Pons (tissue), 1 donor: ENCODE measurements around the gene UBE2E3.
"Not testable (repeated sequence)": the region's sequence is repeated elsewhere in the genome, so short reads cannot be mapped to it uniquely, and the experiment has no call there.

Experiments
- DNase-seq: peaks from one replicate; pipeline ENCODE4 v3.0.0-alpha.2; 2016; ENCODE audit warnings: low spot score

Gene UBE2E3

DNA sequence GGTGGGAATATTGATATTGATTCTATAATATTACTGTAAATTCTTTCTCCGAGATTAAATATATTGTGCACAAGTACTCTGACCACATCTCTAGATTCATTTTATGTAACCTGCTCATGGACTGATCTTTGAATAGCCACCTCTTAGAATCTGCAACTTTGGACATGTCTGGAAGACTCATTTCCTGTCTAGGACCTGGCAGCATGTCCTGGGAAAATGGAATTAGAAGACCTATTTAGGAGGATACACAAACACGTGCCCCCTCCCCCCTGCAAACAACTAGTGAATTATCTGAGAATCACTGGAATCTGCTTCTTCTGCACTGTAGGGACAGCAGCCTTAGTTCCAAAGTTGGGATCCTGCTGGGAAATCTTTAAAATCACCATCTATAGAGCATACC is 94.1 kb downstream of the UBE2E3 start:
- DNase-seq: no peak

DNA sequence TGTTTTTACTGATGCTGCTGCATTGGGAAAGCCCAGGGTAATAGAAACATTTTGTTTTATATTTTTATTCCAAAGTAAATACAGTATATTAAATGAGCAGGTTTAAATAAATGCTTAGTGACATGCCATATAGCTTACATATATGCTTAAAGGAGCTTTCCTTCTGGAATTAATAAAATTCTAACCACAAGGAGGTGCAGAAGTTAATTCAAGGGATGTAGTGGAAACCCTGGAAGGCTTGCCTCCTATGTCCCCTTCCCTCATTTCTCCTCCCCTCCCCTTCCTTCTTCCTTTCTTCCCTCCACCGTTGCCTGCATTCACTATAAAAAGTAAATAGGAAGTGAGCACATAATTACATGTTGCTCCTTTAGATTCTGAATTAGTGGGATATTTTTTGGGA is 96.3 kb downstream of the UBE2E3 start:
- no peak for DNase-seq

DNA sequence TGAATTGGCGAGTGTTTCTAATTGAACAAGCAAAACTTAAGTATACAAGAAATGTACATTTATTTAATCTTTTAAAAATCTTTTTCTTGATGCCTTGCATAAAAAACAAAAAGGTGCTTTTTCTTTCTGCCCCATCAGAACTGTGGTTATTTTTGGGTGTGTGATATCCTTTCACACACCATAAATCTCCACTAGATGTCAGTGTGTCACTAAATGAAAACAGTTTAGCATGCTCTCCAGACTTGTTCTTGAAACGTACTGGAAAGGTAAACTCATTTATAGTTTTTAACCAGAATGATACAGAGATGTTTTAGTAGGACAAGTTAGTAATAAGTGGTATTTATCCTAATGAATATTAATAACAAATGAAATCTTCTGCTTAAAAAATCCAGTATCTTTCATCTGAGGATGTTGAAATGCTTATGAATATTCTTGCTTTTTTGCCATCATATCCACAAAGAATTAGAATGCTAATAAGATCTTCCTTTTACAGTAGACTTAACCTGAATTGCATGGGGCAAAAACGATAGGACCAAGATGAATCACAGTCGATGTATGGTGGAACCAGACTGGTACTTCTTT is 96.8 kb downstream of the UBE2E3 start:
- peak; percentile 75 for DNase-seq

DNA sequence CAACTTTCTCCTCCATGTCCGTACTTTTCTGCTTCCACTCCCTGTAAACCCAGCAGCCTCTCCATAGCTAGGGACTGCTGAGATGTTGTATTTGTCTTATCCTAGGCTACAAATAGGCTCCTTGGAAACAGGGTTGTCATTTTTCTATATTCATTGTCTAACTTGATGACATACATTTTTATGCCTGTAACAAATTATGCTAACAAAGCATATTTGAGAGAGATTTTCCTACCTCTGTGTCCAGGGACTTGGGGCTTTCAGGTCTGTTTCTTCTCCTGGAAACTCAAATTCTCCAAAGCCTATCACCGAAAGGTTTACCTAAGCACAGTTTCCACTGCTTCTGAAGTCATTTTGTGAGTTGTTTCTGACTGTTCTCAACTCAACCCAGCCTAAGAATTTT is 102.7 kb downstream of the UBE2E3 start:
- DNase-seq: no peak

DNA sequence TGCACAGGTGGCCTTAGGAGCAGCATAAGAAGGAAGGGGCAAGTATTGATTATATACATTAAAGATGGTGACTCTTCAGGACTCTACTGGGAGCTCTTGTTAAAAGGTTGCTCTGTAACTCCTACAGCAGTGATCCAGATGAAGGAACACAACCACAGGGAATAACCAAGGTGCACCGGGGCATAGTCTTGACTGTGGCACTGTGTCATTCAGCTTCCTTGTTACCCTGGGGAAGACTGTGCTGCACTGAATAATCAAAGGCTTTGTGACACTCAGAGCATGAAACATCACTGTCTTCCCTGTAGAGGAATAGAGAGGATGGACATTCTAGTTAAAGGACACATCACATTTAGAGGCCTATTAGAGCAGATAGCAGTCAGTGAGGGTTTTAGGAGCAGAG is 105.3 kb downstream of the UBE2E3 start:
- no peak for DNase-seq

DNA sequence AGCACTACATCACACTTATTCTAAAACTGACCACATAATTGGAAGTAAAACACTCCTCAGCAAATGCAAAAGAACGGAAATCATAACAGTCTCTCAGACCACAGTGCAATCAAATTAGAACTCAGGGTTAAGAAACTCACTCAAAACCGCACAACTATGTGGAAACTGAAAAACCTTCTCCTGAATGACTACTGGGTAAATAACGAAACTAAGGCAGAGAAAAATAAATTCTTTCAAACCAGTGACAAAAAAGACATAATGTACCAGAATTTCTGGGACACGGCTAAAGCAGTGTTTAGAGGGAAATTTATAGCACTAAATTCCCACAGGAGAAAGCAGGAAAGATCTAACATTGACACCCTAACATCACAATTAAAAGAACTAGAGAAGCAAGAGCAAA is 111.5 kb downstream of the UBE2E3 start:
- DNase-seq: not testable (repeated sequence)

DNA sequence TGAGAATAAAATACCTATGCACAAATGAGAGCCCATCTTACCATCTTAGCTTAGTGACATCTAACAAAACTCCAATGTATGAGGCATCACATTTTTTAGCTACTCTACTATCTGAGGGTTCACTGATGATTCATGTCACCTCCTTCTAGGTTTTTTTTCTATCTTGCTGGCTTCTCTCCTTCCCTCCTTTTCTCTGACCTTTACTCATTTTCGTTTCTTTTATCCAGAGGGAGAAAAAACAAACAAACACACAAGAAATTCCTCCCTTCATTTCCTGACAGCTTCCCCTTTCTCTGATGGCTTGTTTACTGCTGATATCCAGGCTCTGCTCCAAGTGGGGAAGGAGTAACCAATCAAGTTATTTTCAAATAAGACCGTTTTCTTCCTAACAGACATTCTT is 115.1 kb downstream of the UBE2E3 start:
- DNase-seq: no peak

DNA sequence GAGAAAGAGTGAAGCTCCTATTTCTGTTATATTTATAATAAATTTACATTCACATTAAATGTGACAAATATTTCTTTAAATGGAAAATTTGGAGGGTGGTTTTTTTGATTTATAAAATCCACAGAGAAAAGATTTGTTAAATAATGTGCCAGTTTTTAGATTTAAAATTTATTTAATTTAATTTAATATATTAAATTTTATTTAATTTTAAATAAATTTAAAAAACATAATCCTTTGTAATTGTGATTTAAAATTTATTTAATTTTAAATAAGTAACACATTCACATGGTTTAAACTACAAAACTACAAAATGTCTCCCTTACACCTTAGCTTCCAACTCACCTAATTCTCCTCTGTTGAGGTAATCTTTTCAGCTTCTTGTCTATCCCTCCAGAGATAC is 123.3 kb downstream of the UBE2E3 start:
- no peak for DNase-seq

DNA sequence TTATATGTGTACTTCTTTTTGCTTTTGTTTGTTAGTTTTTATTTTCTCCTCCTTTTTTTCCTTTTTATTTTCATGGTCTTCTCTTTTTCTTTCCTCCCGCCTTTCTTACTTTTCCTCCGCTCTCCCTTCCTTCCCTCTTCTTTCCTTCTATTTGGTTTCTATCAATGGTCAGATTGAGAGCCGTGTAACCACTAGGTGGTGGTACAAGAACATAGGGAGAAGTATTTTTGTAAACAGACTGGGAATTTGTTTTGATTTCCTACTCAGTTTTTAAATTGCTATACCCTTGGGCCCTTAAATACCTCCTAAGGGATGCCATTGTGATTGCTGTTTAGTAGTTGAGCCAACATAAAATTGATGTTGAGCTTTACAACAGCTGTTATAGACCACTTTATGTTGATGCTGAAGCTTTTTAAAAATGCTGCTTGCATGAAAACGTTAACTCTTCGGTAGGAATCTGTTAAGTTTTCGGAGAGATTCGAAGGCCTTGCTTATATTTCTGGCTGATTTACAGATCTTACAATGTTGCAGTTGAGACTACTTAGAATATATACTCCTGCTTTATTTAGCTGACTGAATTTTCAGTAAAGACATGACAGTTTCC is 124.2 kb downstream of the UBE2E3 start:
- peak; percentile 77 for DNase-seq

DNA sequence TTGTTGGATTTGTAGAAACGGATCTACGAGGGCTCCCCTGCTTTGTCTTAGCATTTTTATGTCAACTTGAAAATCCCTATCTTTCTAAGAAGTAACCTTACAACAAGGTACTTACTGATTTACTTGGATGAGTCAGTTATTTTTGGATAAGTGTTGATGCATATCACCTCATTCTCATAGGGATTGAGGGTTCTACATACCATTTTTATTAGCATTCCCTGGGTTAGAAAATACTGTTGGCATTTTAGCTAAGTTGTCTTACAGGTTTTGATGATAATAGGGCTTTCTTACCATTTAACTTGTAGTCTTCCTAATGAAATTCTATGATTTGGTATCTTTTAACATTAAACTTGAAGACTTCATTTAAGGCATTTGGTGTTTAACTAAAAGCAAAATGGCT is 125.2 kb downstream of the UBE2E3 start:
- no peak for DNase-seq

DNA sequence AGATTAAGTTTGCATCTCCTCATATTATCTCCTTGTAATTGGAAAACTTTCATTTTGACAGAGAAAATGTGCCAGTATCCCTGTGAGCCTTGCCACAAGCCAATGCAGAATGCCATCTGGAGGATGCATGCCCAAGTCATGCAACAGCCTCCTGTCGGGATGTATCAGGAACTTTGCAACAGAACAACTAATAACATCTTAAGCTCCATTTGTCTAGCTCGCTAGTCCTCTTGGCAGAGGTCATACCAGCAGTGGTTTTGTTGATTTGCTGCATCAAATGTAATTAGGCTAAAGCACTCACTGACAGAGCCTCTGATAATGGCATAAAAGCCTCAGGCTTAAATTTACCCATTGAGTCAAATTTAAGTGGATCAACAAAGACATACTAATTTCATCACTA is 125.8 kb downstream of the UBE2E3 start:
- DNase-seq: peak; percentile 19

DNA sequence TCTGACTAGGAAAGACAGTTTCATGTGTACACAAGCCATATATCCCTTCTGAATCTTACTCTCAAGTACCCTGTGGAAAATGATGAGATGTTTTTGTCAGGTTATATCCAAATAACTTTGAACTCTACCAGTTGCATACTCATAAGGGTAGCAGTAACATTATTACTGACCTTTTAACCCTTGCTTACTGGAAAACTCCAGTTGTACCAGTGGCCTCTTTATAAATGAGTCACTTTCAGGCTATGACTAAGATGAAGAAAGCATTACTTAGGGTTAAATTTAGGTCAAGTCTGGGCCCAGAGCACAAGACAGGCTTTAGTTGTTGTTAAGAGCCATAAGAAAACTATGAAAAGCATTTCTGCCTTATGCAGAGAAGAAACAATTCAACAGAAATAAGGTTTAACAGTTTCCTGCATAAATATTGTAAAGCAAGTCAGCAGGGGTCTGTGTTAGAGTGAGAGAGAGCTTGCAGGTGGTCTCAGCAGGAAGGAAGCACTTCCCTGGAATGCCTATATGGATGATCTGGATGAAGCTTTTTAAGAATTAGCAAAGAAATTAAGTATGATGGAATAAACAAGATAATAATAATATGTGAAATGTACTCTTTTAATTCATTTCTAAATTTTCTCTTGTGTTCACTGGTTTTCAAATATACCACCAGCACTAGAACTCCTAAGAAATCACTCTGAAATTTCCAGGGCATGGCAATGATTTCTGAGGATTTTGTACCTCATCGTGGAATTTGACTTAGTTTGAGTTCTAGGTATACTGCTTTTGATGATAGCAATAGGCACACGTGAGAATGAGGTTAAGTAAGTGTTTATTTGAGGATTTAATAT is 126.6 kb downstream of the UBE2E3 start:
- no peak for DNase-seq

DNA sequence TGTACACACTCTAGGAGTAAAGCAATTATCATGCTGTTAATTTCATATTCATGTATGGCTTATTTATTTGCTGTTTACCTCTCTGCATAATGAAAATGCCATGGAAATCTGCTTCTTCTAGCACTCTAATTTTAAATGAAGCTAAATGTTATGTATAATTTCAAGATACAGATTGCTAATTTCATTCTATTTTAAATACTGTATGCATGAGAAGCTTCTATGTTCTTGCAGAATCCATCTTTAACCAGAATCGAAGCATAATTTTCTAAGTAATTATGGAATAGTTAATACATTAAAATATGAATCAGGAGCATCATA is 127.2 kb downstream of the UBE2E3 start:
- DNase-seq: no peak

DNA sequence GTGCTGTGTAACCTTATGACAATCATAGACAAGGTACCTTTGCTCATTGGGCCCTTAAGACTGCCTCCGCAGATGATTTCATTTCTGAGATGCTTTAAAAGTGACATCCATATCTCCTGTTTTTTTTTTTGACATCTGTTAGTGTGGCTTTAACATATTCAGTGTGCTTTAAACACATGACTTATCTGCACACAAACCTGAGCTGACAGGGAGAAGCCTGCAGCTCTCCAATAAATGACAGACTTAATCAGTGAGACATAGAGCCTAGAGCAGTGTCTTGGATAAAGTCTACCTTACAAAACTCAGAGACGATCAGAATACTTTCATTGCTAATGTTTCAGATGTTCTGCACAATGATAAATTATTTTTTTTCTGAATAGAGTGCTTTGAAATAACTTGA is 130.7 kb downstream of the UBE2E3 start:
- DNase-seq: no peak

DNA sequence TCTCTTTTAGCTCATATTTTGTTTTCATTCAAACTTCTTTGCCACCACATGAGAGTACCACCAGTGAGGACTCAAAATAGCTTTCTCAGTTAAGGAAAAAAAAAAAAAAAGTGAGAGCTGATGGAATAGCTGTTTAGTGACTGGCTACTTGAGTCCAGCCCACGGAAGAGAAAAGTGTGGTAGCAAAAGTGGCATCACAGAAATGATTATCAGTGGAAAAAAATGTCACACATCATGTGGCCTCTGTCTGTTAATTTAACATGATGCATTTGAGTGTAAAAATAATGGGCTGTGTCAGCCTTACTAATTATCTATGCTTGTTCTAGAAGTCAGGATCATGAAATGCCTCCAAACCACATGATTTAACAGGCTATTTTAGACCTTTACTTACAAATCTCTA is 132.5 kb downstream of the UBE2E3 start:
- DNase-seq: no peak
